GM19023 (cell line): ENCODE data around the gene DNLZ.

Experiments used
- ATAC-seq: cut with Tn5 transposase; IDR thresholded peaks from one replicate; pipeline ENCODE4 v1.9.1; 2021; ENCODE audit warnings: mild to moderate bottlenecking, moderate library complexity; ENCODE audit not compliant: unreplicated experiment

The DNLZ gene

DNA sequence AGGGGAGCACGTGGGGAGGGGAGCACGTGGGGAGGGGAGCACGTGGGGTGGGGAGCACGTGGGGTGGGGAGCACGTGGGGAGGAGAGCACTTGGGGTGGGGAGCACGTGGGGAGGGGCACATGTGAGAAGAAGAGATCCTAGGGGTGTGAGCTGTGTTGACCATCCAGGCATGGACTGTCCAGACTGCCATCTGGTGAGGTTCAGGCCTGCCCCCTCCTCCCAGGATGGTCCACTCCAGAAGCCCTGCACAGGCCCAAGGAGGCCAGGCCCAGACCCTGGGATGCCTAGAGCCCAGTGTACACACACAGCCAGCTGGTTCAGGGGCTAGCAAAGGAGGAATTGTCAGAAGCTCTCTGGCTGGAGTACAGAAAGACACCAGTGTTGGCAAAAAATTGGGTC lies 34.1 kb upstream of the DNLZ start:
- no peak for ATAC-seq

DNA sequence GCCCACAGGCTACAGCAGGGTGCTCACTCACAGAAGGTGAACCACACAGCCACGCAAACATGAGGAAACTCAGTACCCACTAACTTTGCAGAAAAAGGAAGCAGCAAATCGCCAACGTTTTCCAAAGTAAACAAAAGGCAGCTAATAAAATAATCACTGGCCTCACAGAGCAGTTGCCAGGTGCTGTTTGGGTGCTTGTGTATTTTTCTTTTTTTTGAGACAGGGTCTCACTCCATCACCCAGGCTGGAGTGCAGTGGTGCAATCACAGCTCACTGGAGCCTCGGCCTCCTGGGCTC lies 32.6 kb upstream of the DNLZ start:
- no peak for ATAC-seq

GRCh38 chr9:136395345-136396218 lies 32.0 kb upstream of the DNLZ start:
- no peak for ATAC-seq

- no peak for ATAC-seq
These were observed 31.4 kb upstream of the DNLZ start for GRCh38 chr9:136395020-136395340.

GRCh38 chr9:136394312-136395019 lies 30.9 kb upstream of the DNLZ start:
- no peak for ATAC-seq

- no peak for ATAC-seq
These were observed 30.0 kb upstream of the DNLZ start for GRCh38 chr9:136393531-136393930.

GRCh38 chr9:136392538-136393449 lies 29.2 kb upstream of the DNLZ start:
- ATAC-seq = no peak

DNA sequence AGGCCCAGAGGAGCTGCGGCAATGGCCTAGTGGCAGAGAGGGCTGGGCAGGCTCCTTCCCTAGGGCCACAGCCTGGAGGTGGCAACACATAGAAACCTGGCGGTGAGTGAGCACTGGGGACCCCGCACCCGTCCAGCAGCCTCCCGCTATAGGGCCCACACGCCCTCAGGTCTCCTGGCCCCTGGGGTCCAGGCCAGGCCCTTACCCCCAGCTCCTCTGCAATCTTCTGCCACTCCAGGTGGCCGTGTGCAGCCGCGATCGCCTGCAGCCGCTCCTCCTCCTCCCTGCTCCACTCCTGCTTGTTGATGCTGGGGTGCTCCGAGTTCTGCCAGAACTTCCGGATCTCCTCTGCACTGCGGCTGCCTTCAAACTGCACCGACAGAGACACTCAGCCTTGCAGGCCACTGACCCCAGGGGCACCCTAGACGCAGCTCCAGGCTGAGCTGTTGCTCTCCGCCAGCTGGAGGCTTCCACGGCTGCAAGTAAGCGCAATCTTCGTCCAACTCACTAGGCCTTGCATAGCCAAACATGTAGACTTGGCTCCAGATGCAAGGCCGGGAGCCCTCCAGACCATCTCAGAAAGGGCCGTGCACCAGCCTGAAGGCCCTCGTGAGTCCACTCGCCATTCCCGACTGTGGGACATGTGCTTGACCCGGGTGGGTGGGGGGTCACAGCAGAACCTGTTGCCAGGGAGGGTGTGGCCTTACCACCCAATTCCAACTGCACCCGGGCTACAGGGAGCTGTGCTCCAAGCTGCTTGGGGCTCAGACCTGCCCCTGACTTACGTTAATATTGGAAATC lies 28.4 kb upstream of the DNLZ start:
- no peak for ATAC-seq

- ATAC-seq = no peak
These were observed 25.9 kb upstream of the DNLZ start for GRCh38 chr9:136389396-136389795.

DNA sequence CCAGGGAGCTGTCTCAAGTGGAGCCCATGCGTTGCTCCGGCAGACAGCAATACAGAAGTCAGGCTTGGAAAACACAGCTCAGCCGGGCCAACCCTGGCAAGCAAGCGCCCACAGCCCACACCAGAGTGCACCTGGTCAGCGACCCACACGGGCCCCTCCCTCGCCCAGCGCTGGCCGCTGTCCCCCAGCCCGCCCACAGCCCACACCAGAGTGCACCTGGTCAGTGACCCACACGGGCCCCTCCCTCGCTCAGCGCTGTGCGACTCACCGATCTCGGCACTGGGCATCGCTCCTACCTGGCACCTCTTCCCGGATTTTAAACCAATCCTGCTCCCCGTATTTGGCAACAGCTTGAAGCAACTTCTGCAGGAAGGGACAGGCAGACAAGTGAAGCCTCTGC lies 23.7 kb upstream of the DNLZ start:
- no peak for ATAC-seq

DNA sequence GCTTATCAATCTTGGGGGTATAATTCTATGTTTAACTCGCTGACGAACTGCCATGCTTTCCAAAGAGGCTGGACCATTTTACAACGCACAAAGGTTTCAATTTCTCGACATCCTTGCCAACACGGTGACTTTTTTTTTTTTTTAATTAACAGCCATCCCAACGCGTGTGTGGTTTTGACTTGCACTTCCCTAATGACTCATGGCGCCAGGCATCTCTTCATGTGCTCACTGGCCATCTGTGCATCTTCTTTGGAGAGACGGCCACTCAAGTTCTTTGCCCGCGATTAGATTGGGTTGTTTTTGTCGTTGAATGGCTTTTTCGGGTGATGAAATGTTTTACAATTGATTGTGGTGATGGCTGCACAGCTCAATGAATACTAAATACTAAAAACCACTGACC lies 22.5 kb upstream of the DNLZ start:
- no peak for ATAC-seq

DNA sequence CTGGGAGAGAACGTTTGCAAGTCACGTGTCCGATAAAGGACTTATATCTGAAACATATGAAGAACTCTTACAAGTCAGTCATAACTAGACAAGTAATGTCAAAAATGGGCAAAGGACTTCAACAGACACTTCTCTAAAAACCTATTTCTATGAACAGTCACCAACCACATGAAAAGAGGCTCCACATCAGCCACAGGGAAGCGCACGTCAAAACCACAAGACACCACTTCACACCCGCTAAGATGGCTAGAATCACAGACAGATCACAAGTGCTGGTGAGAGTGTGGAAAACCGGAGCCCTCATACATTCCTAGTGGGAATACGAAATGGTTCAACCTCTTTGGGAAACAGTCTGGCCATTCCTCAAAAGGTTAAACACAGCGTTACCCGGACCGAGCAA lies 21.5 kb upstream of the DNLZ start:
- ATAC-seq = no peak

DNA sequence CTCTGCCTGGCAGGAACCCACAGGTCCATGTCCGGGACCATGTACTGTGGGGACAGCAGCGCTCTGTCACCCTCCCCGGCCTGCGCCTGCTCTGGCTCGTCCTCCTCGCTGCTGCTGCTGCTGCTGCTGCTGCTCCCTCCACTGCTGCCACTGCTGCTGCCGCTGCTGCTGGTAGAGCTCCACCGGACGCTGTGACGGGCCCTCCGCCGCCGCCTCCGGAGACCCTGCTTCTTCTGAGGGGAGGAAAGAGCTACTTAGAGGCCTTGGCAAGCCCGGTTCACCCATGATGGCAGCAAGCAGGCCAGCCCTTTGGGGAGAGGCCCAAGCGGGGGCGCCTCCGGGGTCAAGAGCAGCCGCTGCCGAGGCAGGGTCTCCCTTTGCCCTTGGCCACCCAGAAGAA lies 19.9 kb upstream of the DNLZ start:
- no peak for ATAC-seq

DNA sequence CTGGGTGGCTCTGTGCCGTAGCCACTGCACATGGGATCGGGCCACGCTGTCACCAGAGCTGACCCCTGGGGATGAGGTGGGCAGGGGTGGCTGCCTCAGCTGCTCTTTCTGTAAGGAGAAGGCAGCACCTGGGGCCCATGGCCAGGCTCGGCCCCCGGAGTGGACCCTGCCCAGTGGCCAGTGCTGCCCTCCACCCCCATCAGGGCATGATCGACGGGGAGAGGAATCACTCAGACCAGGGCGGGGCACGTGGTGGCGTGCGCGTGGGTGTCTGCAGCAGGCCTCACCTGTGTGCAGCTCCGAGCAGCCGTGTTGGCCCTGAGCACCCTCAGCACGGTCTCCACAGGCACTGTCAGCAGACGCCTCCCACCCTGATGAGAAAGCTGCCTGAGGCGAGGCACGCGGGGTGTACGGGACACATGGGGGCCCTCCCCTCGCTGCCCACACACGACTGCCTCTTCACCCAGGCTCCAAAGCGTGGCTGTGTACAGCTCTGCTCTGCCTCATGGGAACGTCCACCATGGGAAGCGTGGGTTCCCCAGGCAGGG lies 18.5 kb upstream of the DNLZ start:
- no peak for ATAC-seq

DNA sequence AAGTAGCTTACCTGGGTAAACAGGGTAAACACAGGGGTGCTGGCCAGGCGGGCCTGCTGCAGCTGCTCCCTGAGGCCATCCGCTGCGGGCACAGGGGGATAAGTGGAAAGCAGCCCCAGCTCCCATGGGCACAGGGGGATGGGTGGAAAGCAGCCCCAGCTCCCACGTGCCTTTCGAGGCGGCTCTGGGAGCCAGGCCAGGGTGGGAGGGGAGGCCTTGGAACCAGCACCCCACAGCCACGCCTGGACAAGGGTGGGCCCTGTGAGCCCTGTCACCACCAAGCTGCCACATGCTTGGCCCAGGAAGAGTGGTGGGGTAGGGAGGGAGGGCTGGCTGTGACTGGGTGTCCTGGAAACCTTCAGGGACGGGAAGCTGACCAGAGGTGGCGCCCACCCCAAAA lies 17.8 kb upstream of the DNLZ start:
- no peak for ATAC-seq

- ATAC-seq = no peak
These were observed 16.8 kb upstream of the DNLZ start for GRCh38 chr9:136380381-136380780.

DNA sequence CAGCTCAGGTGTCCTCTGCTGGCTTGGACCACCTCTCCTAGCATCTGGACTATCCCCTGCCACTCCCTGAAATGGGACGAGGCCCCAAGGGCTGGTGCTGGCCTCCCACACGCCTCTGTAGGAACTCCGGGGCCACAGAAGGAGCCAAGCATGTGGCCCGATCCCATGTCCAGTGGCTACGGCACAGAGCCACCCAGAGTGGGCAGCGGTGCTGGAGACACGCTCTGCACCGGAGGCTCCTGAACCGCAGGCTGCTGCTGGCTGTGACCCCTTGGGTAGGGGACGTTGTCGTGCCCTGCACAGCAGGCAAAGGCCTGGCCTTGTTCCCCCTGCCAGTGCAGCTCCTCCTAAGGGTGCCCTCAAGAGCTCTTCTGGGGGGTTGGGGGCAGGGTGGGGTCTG lies 16.3 kb upstream of the DNLZ start:
- no peak for ATAC-seq

GRCh38 chr9:136379401-136379800 lies 15.9 kb upstream of the DNLZ start:
- no peak for ATAC-seq

DNA sequence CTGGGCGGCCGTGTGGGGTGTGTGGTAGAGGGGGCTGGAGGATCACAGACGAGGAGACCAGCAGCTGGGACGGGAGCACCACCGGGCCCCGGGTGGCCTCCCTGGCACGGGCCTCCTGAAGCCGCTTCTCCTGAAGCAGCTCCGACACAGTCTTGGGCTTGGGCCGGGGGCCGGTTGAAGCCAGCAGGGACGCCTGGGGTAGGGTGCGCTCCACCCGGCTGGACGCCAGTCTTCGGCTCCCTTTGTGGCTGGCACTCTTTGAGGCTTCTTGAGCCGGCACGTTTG lies 15.4 kb upstream of the DNLZ start:
- ATAC-seq = no peak

GRCh38 chr9:136378170-136379002 lies 14.8 kb upstream of the DNLZ start:
- no peak for ATAC-seq
